ENCODE data around the gene ALKBH4. TPM values are rescaled to one million over a fixed set of nuclear protein-coding genes. Genes with fewer than 3 reads are reported as not detected.
"Not testable (repeated sequence)": the region's sequence is repeated elsewhere in the genome, so short reads cannot be mapped to it uniquely, and the experiment has no call there.

The ALKBH4 gene
- polyA plus RNA-seq, 5 donors, result 9.2 to 15.1 (median 11.5) TPM

- no peak for DNase-seq
These were observed 7.2 kb downstream of the ALKBH4 start for GRCh38 chr7:102457352-102457924.

GRCh38 chr7:102456327-102456726 is 8.3 kb downstream of the ALKBH4 start:
- DNase-seq, result no peak

- DNase-seq, result no peak
These were observed 9.1 kb downstream of the ALKBH4 start for GRCh38 chr7:102455596-102455995.

DNA sequence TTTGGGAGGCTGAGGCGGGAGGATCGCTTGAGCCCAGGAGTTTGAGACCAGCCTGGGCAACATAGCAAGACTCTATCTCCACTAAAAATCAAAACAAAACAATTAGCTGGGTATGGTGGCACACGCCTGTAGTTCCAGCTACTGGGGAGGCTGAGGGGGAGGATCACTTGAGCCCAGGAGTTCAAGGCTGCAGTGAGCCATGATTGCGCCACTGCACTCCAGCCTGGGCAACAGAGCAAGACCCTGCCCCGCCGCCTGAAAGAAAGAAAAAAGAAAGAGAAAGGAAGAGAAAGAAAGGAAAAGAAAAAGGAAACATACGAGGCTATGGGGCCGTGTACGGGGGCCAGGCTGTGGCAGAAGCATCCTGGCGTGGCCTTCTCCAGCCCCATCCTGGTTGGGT is 9.7 kb downstream of the ALKBH4 start:
- DNase-seq, result not testable (repeated sequence)

- no peak for DNase-seq
These were observed 10.2 kb downstream of the ALKBH4 start for GRCh38 chr7:102454468-102454867.

GRCh38 chr7:102453319-102453718 is 11.3 kb downstream of the ALKBH4 start:
- no peak for DNase-seq

DNA sequence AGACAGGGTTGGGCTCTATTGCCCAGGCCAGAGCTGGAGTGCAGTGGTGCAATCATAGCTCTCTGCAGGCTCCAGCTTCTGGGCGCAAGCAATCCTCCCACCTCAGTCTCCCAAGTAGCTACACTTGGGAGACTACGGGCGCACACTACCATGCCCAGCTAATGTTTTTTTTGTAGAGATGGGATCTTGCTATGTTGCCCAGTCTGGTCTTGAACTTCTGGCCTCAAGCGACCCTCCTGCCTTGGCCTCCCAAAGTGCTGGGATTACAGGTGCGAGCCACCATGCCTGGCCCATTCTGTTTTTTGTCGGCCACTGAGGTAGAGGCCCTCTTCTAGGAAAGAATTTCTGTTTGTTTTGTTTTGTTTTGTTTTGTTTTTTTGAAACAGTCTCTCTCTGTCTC is 12.2 kb downstream of the ALKBH4 start:
- DNase-seq, result no peak

GRCh38 chr7:102451371-102452054 is 13.2 kb downstream of the ALKBH4 start:
- DNase-seq, result no peak

GRCh38 chr7:102450242-102450641 is 14.4 kb downstream of the ALKBH4 start:
- DNase-seq, result no peak

GRCh38 chr7:102449136-102449535 is 15.5 kb downstream of the ALKBH4 start:
- no peak for DNase-seq

- no peak for DNase-seq
These were observed 17.4 kb downstream of the ALKBH4 start for GRCh38 chr7:102447311-102447710.

DNA sequence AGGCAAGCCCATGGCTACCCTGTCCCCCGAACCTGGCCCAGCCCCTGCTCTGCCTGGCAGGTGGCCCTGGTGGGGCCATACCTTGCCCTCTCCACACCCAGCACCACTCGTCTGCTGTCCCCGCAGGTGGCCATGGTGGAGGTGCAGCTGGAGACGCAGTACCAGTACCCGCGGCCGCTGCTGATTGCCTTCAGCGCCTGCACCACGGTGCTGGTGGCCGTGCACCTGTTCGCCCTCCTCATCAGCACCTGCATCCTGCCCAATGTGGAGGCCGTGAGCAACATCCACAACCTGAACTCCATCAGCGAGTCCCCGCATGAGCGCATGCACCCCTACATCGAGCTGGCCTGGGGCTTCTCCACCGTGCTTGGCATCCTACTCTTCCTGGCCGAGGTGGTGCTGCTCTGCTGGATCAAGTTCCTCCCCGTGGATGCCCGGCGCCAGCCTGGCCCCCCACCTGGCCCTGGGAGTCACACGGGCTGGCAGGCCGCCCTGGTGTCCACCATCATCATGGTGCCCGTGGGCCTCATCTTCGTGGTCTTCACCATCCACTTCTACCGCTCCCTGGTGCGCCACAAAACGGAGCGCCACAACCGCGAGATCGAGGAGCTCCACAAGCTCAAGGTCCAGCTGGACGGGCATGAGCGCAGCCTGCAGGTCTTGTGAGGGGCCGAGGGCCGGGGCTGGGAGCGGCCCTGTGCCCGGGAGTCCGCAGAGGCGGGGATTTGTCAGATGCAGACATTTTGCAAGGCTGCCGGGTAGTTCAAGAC is 18.1 kb downstream of the ALKBH4 start:
- DNase-seq, result no peak

- no peak for DNase-seq
These were observed 19.0 kb downstream of the ALKBH4 start for GRCh38 chr7:102445674-102446071.

DNA sequence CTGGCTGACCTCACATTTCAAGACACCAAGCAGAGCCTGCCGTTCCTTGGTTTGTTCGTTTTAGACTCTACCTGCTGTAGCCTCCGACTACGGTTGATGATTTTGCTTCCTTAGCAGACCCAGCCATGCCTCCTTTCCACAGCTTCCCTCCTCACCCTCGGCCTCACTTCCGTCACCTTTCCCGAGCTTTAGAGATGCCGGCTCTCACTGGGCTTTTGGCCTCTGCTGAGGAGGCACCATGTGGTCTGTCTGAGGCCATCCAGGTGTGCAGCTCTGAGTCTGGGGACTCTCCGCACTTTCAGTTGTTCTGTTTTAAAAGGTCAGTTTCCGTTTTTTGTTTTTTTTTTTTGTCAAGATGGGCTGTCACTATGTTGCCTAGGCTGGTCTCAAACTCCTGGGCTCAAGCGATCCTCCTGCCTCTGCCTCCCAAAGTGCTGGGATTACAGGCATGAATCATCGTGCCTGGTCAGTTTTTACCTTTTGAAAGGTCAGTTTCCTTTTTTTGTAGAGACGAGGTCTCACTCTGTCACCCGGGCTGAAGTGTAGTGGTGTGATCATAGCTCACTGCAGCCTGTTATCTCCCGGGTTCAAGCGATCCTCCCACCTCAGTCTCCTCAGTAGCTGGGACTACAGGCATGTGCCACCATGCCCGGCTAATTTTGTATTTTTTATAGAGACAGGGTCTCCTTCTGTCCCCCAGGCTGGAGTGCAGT is 19.5 kb downstream of the ALKBH4 start:
- DNase-seq, result no peak

DNA sequence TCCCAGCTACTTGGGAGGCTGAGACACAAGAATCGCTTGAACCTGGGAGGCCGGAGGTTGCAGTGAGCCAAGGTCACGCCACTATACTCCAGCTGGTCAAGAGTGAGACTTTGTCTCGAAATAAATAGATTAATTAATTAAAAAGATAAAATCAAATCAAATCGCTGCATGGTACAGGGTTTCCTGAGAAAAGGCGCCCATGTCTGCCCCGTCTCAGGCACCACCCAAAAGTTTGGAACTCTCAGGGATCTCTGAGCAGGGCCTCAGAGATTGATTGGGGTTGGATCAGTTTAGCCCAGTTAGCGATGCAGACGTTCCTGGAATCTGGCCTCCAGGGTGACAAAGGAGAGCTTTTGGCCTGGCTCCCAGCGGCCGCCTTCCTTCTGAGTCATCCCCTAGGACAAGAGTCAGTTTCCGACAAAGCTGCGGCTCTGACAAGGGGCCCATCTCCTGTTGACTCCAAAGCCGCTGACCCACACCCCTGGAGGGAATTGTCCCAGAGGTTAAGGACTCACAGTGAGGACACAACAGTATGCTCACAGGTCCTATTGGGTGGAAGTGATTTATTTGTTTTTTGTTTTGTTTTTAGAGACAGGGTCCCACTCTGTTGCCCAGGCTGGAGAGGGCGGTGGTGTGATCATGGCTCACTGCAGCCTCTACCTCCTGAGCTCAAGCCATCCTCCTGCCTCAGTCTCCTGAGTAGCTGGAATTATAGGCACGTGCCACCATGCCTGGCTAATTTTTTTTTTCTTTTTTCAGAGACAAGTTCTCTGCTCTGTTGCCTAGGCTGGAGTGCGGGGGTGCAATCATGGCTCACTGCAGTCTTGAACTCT is 24.5 kb downstream of the ALKBH4 start:
- no peak for DNase-seq

DNA sequence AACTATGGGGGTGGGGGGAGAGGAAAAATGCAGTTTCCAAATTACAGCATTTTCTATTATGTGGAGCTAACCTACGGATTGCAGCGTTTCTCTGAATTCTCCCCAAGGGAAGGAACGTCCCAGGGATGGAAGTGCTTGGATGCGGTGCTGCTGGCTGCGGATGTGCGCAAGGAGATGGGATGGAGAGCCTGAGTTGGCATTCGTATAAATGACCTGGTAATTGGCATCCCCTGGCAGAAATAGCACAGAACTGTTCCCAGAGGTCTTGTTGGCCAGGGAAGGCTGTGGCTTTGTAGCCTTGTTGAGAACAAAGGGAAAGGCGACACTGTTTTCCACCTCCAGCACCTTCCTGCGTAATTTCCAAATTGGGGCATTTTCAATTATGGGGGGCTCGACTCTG is 28.5 kb downstream of the ALKBH4 start:
- DNase-seq, result no peak

DNA sequence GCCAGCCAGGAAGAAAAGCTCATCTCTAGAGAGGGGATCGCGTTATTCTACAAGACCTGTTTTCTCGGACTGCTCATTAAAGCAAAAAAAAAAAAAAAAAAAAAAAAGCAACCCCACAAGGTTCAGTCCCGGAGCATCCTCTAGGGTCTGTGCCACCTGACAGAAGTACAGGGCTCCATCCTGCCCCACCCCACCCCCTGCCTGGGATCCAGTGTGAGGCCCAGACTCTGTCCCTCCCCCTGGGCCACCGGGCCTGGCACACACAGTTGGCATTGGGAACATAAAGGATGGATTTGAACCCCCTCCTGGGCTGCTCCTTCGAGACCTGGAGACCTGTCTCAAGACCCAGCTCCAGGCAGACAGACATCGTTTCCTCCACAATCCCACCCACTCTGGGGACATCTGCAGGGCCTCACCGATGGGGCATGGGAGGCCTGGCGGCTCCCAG is 30.6 kb downstream of the ALKBH4 start:
- no peak for DNase-seq

- DNase-seq, result peak; percentile 64 to 69
These were observed 31.2 kb downstream of the ALKBH4 start, which contains the start of gene ORAI2 for GRCh38 chr7:102433219-102434038. TSS of gene ORAI2 (plus strand) at chr7:102433575. CDS start at chr7:102438957, 5,382 bp downstream.

DNA sequence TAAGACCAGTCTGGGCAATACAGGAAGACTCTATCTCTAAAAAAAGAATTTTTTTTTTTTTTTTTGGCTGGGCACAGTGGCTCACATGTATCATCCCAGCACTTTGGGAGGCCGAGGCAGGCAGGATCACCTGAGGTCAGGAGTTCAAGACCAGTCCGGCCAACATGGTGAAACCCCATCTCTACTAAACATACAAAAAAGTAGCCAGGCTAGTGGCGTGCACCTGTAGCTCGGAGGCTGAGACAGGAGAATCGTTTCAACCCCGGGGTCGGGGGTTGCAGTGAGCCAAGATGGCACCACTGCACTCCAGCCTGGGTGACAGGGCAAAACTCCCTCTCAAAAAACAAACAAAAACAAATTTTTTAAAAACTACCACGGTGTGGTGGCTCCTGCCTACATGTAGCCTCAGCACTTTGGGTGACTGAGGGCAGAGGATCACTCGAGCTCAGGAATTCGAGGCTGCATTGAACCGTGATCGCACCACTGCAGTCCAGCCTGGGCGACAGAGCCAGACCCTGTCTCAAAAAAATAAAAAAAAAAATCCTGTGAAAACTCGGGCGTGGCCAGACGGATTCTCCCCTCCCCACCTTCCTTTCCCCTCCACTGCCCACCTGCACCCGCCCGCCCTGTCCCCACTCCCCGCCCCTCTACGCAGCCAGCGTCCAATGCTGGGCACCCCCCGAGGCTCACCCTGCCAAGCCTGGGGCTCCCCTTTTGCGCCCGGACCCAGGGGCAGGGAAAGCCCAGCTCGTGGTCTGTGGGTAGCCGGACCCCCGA is 32.0 kb downstream of the ALKBH4 start:
- DNase-seq, result peak in 1 of 2 donors; percentile 6

Data from right lung (tissue), 5 donors.